HepG2 (cell line): ENCODE measurements around the gene TRMT1. TPM values are rescaled to one million over a fixed set of nuclear protein-coding genes. Genes with fewer than 3 reads are reported as not detected.

Experiments used
- ARNTL ChIP-seq: sonication (generic); formaldehyde crosslinking; IDR thresholded peaks from 2 replicates; pipeline ENCODE4 v1.4.0; 2020; ENCODE audit warnings: mild to moderate bottlenecking, missing genetic modification reagents
- BORCS8-MEF2B ChIP-seq: sonication (generic); formaldehyde crosslinking; IDR thresholded peaks from 2 replicates; pipeline ENCODE4 v1.8.0; 2022; ENCODE audit warnings: mild to moderate bottlenecking, missing genetic modification reagents
- CREM ChIP-seq, 2 experiments: sonication (generic) in 1 of 2; formaldehyde crosslinking in 1 of 2; IDR thresholded peaks; 2 replicates each; pipeline versions ENCODE4 v1.4.0 to v1.6.1; 2016 to 2020; ENCODE audit warnings: antibody characterized with exemption in 1 of 2, mild to moderate bottlenecking in 1 of 2, missing genetic modification reagents in 1 of 2
- ETV5 ChIP-seq: IDR thresholded peaks from 2 replicates; pipeline ENCODE4 v1.6.1; 2018; ENCODE audit warnings: missing biosample characterization, missing genetic modification reagents, inconsistent platforms, borderline replicate concordance
- HHEX ChIP-seq: IDR thresholded peaks from 2 replicates; pipeline ENCODE4 v1.6.1; 2016; ENCODE audit warnings: control low read depth
- NFATC3 ChIP-seq: sonication (generic); formaldehyde crosslinking; IDR thresholded peaks from 2 replicates; pipeline ENCODE4 v1.5.1; 2020; ENCODE audit warnings: mild to moderate bottlenecking, missing genetic modification reagents
- RFX5 ChIP-seq: IDR thresholded peaks from 2 replicates; pipeline ENCODE4 v1.6.1; 2011; ENCODE audit warnings: low read depth, low read length, improper control_type of control experiment
- SALL2 ChIP-seq: sonication (generic); formaldehyde crosslinking; IDR thresholded peaks from 2 replicates; pipeline ENCODE4 v1.8.1; 2023; ENCODE audit warnings: mild to moderate bottlenecking, missing genetic modification reagents, inconsistent platforms
- SYNCRIP ChIP-seq: fragments of 200-400 bp; formaldehyde crosslinking; IDR thresholded peaks from 2 replicates; pipeline ENCODE4 v1.6.1; 2018; ENCODE audit warnings: mild to moderate bottlenecking, low read depth, low read length; ENCODE audit not compliant: insufficient read depth
- ZIK1 ChIP-seq: sonication (generic); formaldehyde crosslinking; IDR thresholded peaks from 2 replicates; pipeline ENCODE4 v1.5.0; 2020; ENCODE audit warnings: mild to moderate bottlenecking, low read depth, missing genetic modification reagents, borderline replicate concordance
- ZNF274 ChIP-seq: sonication (generic); formaldehyde crosslinking; IDR thresholded peaks from 2 replicates; pipeline ENCODE4 v1.5.1; 2020; ENCODE audit warnings: mild to moderate bottlenecking, missing genetic modification reagents
- ZNF556 ChIP-seq: sonication (generic); formaldehyde crosslinking; IDR thresholded peaks from 2 replicates; pipeline ENCODE4 v1.4.0; 2020; ENCODE audit warnings: mild to moderate bottlenecking, missing genetic modification reagents, borderline replicate concordance
- ZNF557 ChIP-seq: sonication (generic); formaldehyde crosslinking; IDR thresholded peaks from 2 replicates; pipeline ENCODE4 v1.4.0; 2020; ENCODE audit warnings: missing genetic modification reagents
- ZNF780A ChIP-seq: sonication (generic); formaldehyde crosslinking; IDR thresholded peaks from 2 replicates; pipeline ENCODE4 v1.8.0; 2022; ENCODE audit warnings: mild to moderate bottlenecking, missing genetic modification reagents, moderate library complexity
- polyA plus RNA-seq, 8 experiments: library from polyadenylated mRNA; depleted of rRNA in 3 of 8; stranded (reverse) in 7 of 8; unstranded in 1 of 8; fragments of >200 nt; fragmentation: Illumina TruSeq in 4 of 8; extraction: Trizol in 4 of 8; gene quantifications; 2 replicates each; pipeline versions ENCODE4 v1.2.1 to v1.2.3, GENCODE V29; 2011 to 2016; ENCODE audit warnings: low read depth in 4 of 8, missing spikeins in 1 of 8, mixed read lengths in 1 of 8; ENCODE audit not compliant: insufficient read depth in 1 of 8
- total RNA-seq, 5 experiments: library from RNA; depleted of rRNA; stranded (reverse); fragments of >200 nt; fragmentation: Illumina TruSeq; extraction: Trizol; gene quantifications; 2 replicates each; pipeline ENCODE4 v1.2.3, GENCODE V29; 2016; ENCODE audit warnings: low read depth in 1 of 5
- TF ChIP-seq, protein P1 (sequence below): fragments of 450-650 bp; IDR thresholded peaks from 2 replicates; pipeline ENCODE4 v1.6.1; 2016
- TF ChIP-seq, protein P2 (sequence below): sonication (generic); formaldehyde crosslinking; IDR thresholded peaks from 2 replicates; pipeline ENCODE4 v1.5.0; 2020; ENCODE audit warnings: mild to moderate bottlenecking, missing genetic modification reagents, borderline replicate concordance
- TF ChIP-seq, protein P3 (sequence below): IDR thresholded peaks from 2 replicates; pipeline ENCODE4 v1.6.1; 2018; ENCODE audit warnings: missing genetic modification reagents, mild to moderate bottlenecking, missing compliant biosample characterization
- TF ChIP-seq, protein P4 (sequence below): sonication (generic); formaldehyde crosslinking; IDR thresholded peaks from 2 replicates; pipeline ENCODE4 v1.9.0; 2021; ENCODE audit warnings: missing genetic modification reagents, mild to moderate bottlenecking, borderline replicate concordance
- TF ChIP-seq, protein P5 (sequence below): sonication (generic); formaldehyde crosslinking; IDR thresholded peaks from 2 replicates; pipeline ENCODE4 v1.4.0; 2020; ENCODE audit warnings: missing genetic modification reagents
- TF ChIP-seq, protein P6 (sequence below): sonication (generic); formaldehyde crosslinking; IDR thresholded peaks from 2 replicates; pipeline ENCODE4 v1.5.1; 2020; ENCODE audit warnings: mild to moderate bottlenecking, moderate library complexity, missing genetic modification reagents

The TRMT1 gene
- total and polyA plus RNA-seq, 2 of the 13 experiments (the other 11 are each of a cell fraction or from before 2014, with no cell fraction given) = 35.5 to 44.1 TPM

DNA sequence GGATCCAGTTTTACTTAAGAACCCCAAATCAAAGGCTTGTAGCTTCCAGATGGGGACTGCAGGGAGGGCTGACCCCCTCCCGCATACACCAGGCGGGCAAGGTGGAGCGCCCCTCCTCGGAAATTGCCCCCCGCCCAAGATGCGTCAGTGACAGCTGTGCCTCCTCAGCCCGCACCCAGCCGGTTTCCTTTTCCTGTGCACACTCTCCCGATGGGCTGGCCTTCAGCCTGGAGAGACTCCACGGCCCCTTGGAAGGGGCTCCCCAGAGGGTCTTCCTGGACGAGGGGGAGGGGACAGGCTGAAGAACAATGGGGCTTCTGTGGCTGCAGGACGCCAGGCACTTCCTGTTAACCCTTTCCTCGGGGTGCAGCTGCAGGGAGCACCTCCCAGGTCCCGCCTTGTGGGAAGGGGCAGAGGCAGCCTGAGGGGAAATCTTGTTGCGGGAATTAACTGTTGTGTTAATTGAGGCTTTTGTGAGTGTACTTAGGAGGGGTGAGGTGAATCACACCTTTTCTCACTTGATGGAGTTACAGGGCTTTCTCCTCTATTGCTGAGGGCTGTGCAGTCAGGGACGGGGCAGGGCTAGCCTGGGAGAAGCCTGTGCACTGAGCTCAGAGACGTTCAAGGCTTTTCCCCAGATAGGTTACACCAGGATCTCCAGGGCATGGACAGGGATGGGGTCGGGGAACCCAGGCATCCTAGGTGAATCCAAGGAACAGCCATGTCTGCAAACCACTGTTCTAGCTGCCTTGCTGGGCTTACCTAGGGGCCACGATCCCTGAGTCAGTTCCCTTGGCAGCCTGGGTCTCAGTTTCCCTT, 48.0 kb upstream of the TRMT1 start (continued):
- TF ChIP-seq RFX5 = no peak
- peak; percentile 63; the same call in 1 of the 2 replicates for TF ChIP-seq ZIK1
- no peak for TF ChIP-seq HHEX (CRISPR knock-in tag)
- TF ChIP-seq SYNCRIP = no peak
- 0 out of 2 replicates have a peak, but pooled peaks have one; percentile 53 for TF ChIP-seq ZNF557 (CRISPR knock-in tag)
- peak; percentile 67 for TF ChIP-seq CREM (IDR thresholded peaks at IDR 0.05)
- no peak for TF ChIP-seq CREM (CRISPR knock-in tag; IDR thresholded peaks at IDR 0.05)
- TF ChIP-seq ZNF556 (CRISPR knock-in tag) = no peak
- TF ChIP-seq, protein P1, sequence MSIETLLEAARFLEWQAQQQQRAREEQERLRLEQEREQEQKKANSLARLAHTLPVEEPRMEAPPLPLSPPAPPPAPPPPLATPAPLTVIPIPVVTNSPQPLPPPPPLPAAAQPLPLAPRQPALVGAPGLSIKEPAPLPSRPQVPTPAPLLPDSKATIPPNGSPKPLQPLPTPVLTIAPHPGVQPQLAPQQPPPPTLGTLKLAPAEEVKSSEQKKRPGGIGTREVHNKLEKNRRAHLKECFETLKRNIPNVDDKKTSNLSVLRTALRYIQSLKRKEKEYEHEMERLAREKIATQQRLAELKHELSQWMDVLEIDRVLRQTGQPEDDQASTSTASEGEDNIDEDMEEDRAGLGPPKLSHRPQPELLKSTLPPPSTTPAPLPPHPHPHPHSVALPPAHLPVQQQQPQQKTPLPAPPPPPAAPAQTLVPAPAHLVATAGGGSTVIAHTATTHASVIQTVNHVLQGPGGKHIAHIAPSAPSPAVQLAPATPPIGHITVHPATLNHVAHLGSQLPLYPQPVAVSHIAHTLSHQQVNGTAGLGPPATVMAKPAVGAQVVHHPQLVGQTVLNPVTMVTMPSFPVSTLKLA = no peak
- no peak for TF ChIP-seq SALL2 (CRISPR knock-in tag)
- TF ChIP-seq, protein P2, sequence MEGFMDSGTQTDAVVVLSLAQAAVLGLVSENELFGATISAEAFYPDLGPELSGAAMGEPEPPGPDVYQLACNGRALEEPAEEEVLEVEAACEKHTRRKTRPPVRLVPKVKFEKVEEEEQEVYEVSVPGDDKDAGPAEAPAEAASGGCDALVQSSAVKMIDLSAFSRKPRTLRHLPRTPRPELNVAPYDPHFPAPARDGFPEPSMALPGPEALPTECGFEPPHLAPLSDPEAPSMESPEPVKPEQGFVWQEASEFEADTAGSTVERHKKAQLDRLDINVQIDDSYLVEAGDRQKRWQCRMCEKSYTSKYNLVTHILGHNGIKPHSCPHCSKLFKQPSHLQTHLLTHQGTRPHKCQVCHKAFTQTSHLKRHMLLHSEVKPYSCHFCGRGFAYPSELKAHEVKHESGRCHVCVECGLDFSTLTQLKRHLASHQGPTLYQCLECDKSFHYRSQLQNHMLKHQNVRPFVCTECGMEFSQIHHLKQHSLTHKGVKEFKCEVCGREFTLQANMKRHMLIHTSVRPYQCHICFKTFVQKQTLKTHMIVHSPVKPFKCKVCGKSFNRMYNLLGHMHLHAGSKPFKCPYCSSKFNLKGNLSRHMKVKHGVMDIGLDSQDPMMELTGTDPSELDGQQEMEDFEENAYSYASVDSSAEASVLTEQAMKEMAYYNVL (CRISPR knock-in tag) = peak; percentile 77; the same call in 1 of the 2 replicates
- no peak for TF ChIP-seq NFATC3
- TF ChIP-seq, protein P3, sequence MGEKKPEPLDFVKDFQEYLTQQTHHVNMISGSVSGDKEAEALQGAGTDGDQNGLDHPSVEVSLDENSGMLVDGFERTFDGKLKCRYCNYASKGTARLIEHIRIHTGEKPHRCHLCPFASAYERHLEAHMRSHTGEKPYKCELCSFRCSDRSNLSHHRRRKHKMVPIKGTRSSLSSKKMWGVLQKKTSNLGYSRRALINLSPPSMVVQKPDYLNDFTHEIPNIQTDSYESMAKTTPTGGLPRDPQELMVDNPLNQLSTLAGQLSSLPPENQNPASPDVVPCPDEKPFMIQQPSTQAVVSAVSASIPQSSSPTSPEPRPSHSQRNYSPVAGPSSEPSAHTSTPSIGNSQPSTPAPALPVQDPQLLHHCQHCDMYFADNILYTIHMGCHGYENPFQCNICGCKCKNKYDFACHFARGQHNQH = no peak; the same call in 1 of the 2 replicates
- TF ChIP-seq BORCS8-MEF2B (CRISPR knock-in tag) = 0 out of 2 replicates have a peak, but pooled peaks have one; percentile 17
- TF ChIP-seq, protein P4, sequence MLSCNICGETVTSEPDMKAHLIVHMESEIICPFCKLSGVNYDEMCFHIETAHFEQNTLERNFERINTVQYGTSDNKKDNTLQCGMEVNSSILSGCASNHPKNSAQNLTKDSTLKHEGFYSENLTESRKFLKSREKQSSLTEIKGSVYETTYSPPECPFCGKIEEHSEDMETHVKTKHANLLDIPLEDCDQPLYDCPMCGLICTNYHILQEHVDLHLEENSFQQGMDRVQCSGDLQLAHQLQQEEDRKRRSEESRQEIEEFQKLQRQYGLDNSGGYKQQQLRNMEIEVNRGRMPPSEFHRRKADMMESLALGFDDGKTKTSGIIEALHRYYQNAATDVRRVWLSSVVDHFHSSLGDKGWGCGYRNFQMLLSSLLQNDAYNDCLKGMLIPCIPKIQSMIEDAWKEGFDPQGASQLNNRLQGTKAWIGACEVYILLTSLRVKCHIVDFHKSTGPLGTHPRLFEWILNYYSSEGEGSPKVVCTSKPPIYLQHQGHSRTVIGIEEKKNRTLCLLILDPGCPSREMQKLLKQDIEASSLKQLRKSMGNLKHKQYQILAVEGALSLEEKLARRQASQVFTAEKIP = no peak
- TF ChIP-seq, protein P5, sequence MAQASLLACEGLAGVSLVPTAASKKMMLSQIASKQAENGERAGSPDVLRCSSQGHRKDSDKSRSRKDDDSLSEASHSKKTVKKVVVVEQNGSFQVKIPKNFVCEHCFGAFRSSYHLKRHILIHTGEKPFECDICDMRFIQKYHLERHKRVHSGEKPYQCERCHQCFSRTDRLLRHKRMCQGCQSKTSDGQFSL (CRISPR knock-in tag) = peak; percentile 47; the same call in 1 of the 2 replicates
- TF ChIP-seq, protein P6, sequence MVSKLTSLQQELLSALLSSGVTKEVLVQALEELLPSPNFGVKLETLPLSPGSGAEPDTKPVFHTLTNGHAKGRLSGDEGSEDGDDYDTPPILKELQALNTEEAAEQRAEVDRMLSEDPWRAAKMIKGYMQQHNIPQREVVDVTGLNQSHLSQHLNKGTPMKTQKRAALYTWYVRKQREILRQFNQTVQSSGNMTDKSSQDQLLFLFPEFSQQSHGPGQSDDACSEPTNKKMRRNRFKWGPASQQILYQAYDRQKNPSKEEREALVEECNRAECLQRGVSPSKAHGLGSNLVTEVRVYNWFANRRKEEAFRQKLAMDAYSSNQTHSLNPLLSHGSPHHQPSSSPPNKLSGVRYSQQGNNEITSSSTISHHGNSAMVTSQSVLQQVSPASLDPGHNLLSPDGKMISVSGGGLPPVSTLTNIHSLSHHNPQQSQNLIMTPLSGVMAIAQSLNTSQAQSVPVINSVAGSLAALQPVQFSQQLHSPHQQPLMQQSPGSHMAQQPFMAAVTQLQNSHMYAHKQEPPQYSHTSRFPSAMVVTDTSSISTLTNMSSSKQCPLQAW (CRISPR knock-in tag) = peak; percentile 88
- peak; percentile 99 for TF ChIP-seq ETV5 (CRISPR knock-in tag)
- TF ChIP-seq ARNTL = peak; percentile 62; the same call in 1 of the 2 replicates
- TF ChIP-seq ZNF780A (CRISPR knock-in tag) = no peak
- no peak for TF ChIP-seq ZNF274 (CRISPR knock-in tag)
